Astrocyte (in vitro differentiated cells and primary cell): ENCODE data around the gene NR2C2. TPM values are rescaled to one million over a fixed set of nuclear protein-coding genes. Genes with fewer than 3 reads are reported as not detected.

Experiments used
- DNase-seq: peaks from one replicate; pipeline ENCODE4 v3.0.0-alpha.2; 2010; ENCODE audit warnings: low read depth
- FAIRE-seq: peaks from 2 replicates; lab custom pipeline; 2011; peaks lifted over from hg19 to GRCh38; lab: Jason Lieb, UNC
- H2AFZ ChIP-seq: 2 replicates; pipeline ENCODE4 v1.6.0; 2012; ENCODE audit warnings: low read depth, low read length, inconsistent platforms
- H3K27ac ChIP-seq: 2 replicates; pipeline ENCODE4 v1.5.1; 2011; ENCODE audit warnings: low read depth, low read length, inconsistent platforms
- H3K27me3 ChIP-seq: 2 replicates; pipeline ENCODE4 v1.6.0; 2011; ENCODE audit warnings: low read length, inconsistent platforms; ENCODE audit not compliant: insufficient read depth
- H3K36me3 ChIP-seq: 2 replicates; pipeline ENCODE4 v1.5.1; 2011; ENCODE audit warnings: low read length, inconsistent platforms; ENCODE audit not compliant: insufficient read depth
- H3K4me1 ChIP-seq: 2 replicates; pipeline ENCODE4 v1.5.1; 2011; ENCODE audit warnings: low read length, inconsistent platforms; ENCODE audit not compliant: insufficient read depth
- H3K4me2 ChIP-seq: 2 replicates; pipeline ENCODE4 v1.6.0; 2012; ENCODE audit warnings: low read length, inconsistent platforms
- H3K4me3 ChIP-seq: 2 replicates; pipeline ENCODE4 v1.5.1; 2011; ENCODE audit warnings: low read depth, mild to moderate bottlenecking, low read length, inconsistent platforms; ENCODE audit not compliant: insufficient read depth
- H3K79me2 ChIP-seq: 2 replicates; pipeline ENCODE4 v1.6.0; 2012; ENCODE audit warnings: mild to moderate bottlenecking, low read length, inconsistent platforms; ENCODE audit not compliant: insufficient read depth
- H3K9ac ChIP-seq: 2 replicates; pipeline ENCODE4 v1.6.0; 2012; ENCODE audit warnings: mild to moderate bottlenecking, low read length, inconsistent platforms
- H3K9me3 ChIP-seq: 2 replicates; pipeline ENCODE4 v1.5.1; 2012; ENCODE audit warnings: low read depth, mild to moderate bottlenecking, low read length, inconsistent platforms; ENCODE audit not compliant: insufficient read depth
- H4K20me1 ChIP-seq: 2 replicates; pipeline ENCODE4 v1.6.0; 2012; ENCODE audit warnings: low read length, inconsistent platforms; ENCODE audit not compliant: insufficient read depth
- H3K27ac Mint-ChIP-seq: one replicate; pipeline ENCODE4 v1.8.0; 2021; ENCODE audit warnings: mild to moderate bottlenecking, mixed read lengths; ENCODE audit not compliant: unreplicated experiment
- H3K27me3 Mint-ChIP-seq: one replicate; pipeline ENCODE4 v1.8.0; 2021; ENCODE audit warnings: low read depth, mixed read lengths; ENCODE audit not compliant: unreplicated experiment
- H3K36me3 Mint-ChIP-seq: one replicate; pipeline ENCODE4 v1.8.0; 2021; ENCODE audit warnings: low read depth, mixed read lengths; ENCODE audit not compliant: unreplicated experiment
- H3K4me1 Mint-ChIP-seq: one replicate; pipeline ENCODE4 v1.8.0; 2021; ENCODE audit warnings: low read depth, mixed read lengths; ENCODE audit not compliant: unreplicated experiment
- H3K4me3 Mint-ChIP-seq: one replicate; pipeline ENCODE4 v1.8.0; 2021; ENCODE audit warnings: mild to moderate bottlenecking, moderate library complexity, mixed read lengths; ENCODE audit not compliant: unreplicated experiment
- H3K9me3 Mint-ChIP-seq: one replicate; pipeline ENCODE4 v1.8.0; 2021; ENCODE audit warnings: mild to moderate bottlenecking, mixed read lengths; ENCODE audit not compliant: unreplicated experiment
- CTCF ChIP-seq: IDR thresholded peaks from 2 replicates; pipeline ENCODE4 v1.5.1; 2011; ENCODE audit warnings: low read depth, mild to moderate bottlenecking, inconsistent platforms, low read length, moderate library complexity; ENCODE audit not compliant: insufficient read depth
- EZH2 ChIP-seq: IDR thresholded peaks from 2 replicates; pipeline ENCODE4 v1.6.1; 2012; ENCODE audit warnings: mild to moderate bottlenecking, low read length, inconsistent platforms; ENCODE audit not compliant: insufficient read depth
- total RNA-seq: library from RNA; stranded (reverse); gene quantifications from 2 replicates; pipeline ENCODE4 v1.2.1, GENCODE V29; 2021

NR2C2 gene
- total RNA-seq, 1 donor from 2014 or later, result 36.3 TPM

- H3K36me3 Mint-ChIP-seq, result peaks cover 8% of the 10 kb centered on the region
- no peak overlapping the region for H3K4me3 Mint-ChIP-seq
- H3K27ac Mint-ChIP-seq, result no peak overlapping the region
- H3K4me1 Mint-ChIP-seq, result peaks cover 11% of the 10 kb centered on the region
- Histone ChIP-seq H2AFZ (no peak overlapping the region), H3K9ac (no peak overlapping the region), H3K27me3 (no peaks in the 10 kb centered on the region), H3K27ac (no peak overlapping the region), H3K79me2 (peaks cover 44% of the 10 kb centered on the region), H3K36me3 (peaks cover 13% of the 10 kb centered on the region), H3K4me3 (no peak overlapping the region), H3K4me1 (peaks cover 6% of the 10 kb centered on the region), H3K9me3 (no peaks in the 10 kb centered on the region), H3K4me2 (no peak overlapping the region), H4K20me1 (peaks cover 47% of the 10 kb centered on the region)
- no peak for FAIRE-seq
- H3K9me3 Mint-ChIP-seq, result no peaks in the 10 kb centered on the region
- no peaks in the 10 kb centered on the region for H3K27me3 Mint-ChIP-seq
- no peak for TF ChIP-seq EZH2
- TF ChIP-seq CTCF, result no peak
- DNase-seq, result no peak
Observed at GRCh38 chr3:14943042-14943441, 4.3 kb upstream of the NR2C2 start.

DNA sequence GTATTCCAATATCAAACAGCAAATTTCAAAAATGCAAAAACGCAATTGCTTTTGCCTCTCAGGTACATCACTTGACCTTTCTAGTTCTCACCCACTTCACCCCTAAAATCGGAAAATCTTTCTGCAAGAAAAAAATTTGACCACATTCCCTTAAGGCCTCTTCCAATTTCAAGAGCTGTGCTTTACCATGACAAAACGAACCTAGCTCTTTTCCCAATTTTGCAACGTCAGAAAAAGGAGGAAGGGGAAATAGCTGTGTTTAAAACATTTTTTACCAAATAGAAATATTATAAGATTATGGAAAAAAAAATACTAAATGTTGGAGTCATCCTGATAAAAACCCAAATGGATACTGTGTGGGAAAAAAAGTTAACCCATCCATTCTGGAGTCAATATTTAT is 1.1 kb upstream of the NR2C2 start:
- peaks cover 14% of the 10 kb centered on the region for H3K4me1 ChIP-seq
- peak overlapping the region; percentile 98 for H3K9ac ChIP-seq
- H3K36me3 ChIP-seq, result peaks cover 13% of the 10 kb centered on the region
- H3K9me3 Mint-ChIP-seq, result no peaks in the 10 kb centered on the region
- TF ChIP-seq EZH2 (no peak), CTCF (no peak)
- H3K36me3 Mint-ChIP-seq, result peaks cover 8% of the 10 kb centered on the region
- peaks cover 45% of the 10 kb centered on the region for H4K20me1 ChIP-seq
- H3K4me1 Mint-ChIP-seq, result peaks cover 17% of the 10 kb centered on the region
- H3K4me2 ChIP-seq, result peak overlapping the region; percentile 94
- no peak overlapping the region for H2AFZ ChIP-seq
- peak overlapping the region; percentile 90 for H3K4me3 ChIP-seq
- H3K4me3 Mint-ChIP-seq, result peak overlapping the region; percentile 91
- no peak overlapping the region for H3K27ac ChIP-seq
- H3K79me2 ChIP-seq, result peaks cover 72% of the 10 kb centered on the region
- H3K27me3 ChIP-seq, result no peaks in the 10 kb centered on the region
- H3K27ac Mint-ChIP-seq, result peak overlapping the region; percentile 16
- no peak for FAIRE-seq
- no peaks in the 10 kb centered on the region for H3K27me3 Mint-ChIP-seq
- H3K9me3 ChIP-seq, result no peaks in the 10 kb centered on the region
- DNase-seq, result no peak

DNA sequence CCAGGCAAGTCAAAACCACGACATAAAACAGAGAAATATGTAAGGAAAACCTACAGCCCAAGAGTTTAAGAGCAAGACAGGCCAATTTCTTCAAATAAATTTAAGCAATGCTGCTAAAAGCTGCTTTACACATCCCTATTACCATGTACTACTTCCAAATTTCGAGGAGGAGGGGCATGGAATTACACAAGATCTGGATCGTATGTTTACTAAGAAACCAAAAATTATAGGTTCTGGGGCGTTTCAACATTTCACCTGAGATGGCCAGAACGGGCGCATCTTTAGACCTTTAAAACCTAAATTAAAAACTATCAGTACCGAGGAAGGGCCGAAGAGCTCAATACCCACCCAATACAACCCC is 664 bp upstream of the NR2C2 start:
- no peaks in the 10 kb centered on the region for H3K27me3 Mint-ChIP-seq
- peak overlapping the region; percentile 89 for H2AFZ ChIP-seq
- H3K4me3 Mint-ChIP-seq, result peak overlapping the region; percentile 91
- peaks cover 14% of the 10 kb centered on the region for H3K4me1 Mint-ChIP-seq
- peak overlapping the region; percentile 16 for H3K27ac Mint-ChIP-seq
- H4K20me1 ChIP-seq, result peaks cover 42% of the 10 kb centered on the region
- H3K36me3 ChIP-seq, result peaks cover 13% of the 10 kb centered on the region
- no peak for FAIRE-seq
- H3K9me3 Mint-ChIP-seq, result no peaks in the 10 kb centered on the region
- TF ChIP-seq EZH2 (no peak), CTCF (no peak)
- H3K4me1 ChIP-seq, result peaks cover 14% of the 10 kb centered on the region
- H3K4me2 ChIP-seq, result peak overlapping the region; percentile 94
- no peak for DNase-seq
- H3K27ac ChIP-seq, result peak overlapping the region; percentile 99
- H3K9me3 ChIP-seq, result no peaks in the 10 kb centered on the region
- peaks cover 7% of the 10 kb centered on the region for H3K36me3 Mint-ChIP-seq
- peaks cover 77% of the 10 kb centered on the region for H3K79me2 ChIP-seq
- H3K9ac ChIP-seq, result peak overlapping the region; percentile 98
- H3K4me3 ChIP-seq, result peak overlapping the region; percentile 90
- no peaks in the 10 kb centered on the region for H3K27me3 ChIP-seq
